Activated T-cell treated with anti-CD3 and anti-CD28 coated beads for 24 hours (primary cell): ENCODE results near the gene SLC9A3.

Experiments
- DNase-seq: peaks from one replicate; pipeline ENCODE4 v3.0.0-alpha.2; 2020; ENCODE audit warnings: low read depth

SLC9A3 gene

DNA sequence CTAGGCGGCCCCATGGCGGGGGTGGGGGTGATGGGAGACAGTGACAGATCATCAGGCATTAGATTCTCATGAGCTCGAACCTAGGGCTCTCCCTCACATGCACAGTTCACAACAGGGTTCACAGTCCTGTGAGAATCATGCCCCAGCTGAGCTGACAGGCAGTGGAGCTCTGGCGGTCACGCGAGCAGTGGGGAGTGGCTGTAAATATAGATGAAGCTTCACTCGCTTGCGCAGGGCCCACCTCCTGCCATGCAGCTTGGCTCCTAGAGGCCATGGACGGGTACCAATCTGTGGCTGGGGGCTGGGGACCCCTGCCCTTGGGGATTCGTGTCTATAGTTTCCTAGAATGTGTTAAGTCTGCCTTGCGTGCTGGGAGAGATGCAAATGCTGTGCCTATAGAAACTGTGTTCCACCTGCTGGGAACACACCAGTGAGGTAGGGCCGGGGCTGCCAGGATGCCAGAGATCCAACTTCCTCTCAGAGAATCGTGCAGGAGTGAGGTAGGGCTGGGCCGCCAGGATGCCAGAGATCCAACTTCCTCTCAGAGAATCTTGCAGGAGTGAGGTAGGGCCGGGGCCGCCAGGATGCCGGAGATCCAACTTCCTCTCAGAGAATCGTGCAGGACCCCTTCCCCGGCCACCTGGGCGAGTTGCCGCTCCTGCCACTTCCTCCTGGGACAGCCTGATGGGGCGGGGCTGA, 95.3 kb downstream of the SLC9A3 start:
- DNase-seq = no peak

DNA sequence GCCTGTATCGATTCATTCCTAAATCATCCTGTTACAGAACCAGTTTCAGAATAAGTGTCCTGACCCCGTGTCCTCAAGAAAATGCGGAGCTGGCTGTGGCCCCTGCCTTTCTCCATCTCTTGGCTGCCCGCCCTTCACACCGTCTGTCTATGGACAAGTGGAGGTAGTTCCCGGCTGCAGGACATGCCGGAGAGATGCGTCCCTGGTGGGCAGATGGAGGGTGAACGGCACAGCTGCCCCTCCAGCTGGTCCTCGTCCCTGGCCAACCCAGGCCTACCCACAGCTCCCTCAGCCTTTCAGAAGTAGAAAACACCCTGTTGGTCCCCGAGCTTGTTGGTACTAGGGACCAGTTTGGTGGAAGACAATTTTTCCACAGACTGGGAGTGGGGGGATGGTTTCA, 96.0 kb downstream of the SLC9A3 start:
- no peak for DNase-seq

DNA sequence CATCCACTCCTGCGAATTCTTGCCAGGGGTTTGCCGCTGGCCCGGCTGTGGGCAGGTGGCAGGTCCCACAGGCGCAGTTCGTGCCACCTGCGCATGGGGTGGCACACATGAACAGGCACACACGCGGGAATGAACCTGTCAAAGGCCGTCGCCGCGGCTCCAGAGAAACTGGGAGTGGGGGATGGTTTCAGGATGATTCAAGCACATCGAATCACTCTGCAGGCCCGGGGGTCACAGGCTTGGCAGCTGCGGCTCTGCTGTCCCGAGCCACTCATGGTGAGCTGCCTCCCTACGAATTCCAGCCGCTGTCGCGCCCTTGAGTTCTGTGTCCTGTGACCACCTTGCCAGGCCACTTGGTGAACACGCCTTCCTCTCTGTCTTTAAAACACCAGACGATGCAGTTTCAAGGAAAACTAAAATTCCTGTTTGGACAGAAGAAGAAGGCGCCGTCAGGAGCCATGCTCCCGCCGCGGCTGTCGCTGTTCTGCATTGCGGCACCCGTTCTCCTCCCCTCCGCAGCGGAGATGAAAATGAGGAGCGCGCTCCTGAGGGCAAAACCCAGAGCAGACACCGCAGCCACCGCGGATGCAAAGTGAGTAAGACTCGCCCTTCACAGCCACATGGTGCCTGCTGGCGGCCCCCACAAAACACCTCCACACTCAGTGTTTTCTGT, 96.7 kb downstream of the SLC9A3 start:
- no peak for DNase-seq

DNA sequence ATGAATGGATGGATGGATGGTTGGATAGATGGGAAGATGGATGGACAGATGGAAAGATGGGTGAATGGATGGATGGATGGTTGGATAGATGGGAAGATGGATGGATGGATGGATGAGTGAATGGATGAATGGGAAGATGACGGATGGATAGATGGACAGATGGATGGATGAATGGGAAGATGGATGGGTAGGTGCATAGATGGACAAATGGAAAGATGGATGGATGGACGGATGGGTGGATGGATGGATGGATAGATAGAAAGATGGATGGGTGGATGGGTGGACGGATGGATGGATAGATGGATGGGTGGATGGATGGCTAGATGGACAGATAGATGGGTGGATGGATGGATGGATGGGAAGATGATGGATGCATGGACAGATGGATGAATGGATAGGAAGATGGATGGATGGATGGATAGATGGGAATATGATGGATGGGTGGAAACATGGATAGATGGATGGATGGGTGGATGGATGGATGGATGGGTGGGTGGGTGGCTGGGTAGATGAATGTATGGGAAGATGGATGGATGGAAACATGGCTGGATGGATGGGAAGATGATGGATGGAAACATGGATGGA, 97.8 kb downstream of the SLC9A3 start:
- no peak for DNase-seq

DNA sequence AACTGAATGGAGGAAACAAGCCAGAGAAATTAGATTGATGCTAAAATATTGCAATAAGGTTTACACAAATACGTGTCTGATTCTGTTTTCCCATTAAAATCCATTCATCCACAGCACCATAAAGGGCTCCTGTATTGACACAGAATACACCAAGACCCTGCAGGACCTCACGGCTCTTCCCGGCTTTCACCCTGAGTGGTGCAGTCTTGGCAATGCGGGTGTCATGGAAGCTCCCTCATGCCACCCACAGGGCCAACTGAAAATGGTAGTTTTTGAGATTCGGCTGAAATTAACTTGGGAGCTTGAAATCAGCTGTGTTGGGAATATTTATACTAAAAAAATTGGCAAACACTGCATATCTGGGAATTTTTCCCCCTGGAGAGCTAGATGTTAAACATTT, 98.5 kb downstream of the SLC9A3 start:
- DNase-seq = no peak

DNA sequence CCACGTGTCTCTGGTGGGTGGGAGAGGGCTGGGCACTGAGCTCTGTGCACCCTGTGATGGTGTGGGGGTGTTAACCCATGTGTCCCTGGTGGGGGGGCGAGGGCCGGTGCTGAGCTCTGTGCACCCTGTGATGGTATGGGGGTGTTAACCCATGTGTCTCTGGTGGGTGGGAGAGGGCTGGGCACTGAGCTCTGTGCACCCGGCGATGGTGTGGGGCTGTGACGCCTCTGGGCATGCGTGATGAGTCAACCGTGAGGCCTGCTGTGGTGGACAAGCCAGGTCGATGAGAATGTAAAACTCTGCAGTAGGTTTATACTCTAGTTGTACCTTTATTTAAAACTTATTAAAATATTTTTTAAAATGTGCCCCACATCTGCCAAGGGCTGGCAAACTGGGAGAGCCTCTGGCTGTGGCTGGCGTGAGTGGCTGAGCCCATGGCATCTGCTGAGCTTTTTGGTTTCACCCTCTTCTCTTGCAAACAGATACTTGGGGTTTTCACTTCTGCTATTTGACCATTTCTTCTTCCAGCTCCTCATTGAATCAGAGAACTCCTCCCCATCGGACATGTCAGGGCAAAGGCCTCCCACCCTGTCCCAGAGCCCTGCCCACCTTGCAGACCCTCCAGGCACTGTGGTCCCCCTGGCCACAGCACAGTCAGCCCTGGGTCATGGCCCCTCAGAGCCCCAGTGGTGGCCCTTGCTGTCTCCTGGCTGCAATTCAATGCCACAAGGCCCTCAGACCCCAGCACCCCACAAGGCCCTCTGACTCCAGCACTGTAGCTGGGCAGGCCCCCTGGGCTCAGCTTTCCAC, 99.7 kb downstream of the SLC9A3 start:
- DNase-seq = no peak

DNA sequence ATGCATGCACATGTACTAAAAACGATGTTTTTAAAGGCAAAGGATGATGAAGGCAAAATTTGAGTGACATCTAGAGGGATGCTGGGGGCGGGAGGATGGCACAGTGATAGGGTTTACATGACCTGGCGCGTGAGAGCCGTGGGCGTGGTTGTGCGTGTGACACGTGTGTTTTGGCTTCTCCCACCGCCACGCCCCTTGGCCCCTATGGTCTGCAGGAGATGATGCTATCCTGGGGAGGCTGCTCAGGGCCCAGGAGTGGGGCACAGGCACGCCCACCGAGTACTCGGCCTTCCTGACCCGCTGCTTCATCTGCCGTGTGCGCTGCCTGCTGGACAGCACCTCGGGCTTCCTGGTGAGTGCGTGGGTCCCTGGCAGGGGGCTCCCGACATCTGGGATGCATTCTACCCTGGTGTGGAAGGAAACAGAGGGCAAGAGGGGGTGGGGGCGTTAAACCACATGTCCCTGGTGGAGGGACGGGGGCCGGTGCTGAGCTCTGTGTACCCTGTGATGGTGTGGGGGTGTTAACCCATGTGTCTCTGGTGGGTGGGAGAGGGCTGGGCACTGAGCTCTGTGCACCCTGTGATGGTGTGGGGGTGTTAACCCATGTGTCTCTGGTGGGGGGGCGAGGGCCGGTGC, 100.5 kb downstream of the SLC9A3 start:
- no peak for DNase-seq

DNA sequence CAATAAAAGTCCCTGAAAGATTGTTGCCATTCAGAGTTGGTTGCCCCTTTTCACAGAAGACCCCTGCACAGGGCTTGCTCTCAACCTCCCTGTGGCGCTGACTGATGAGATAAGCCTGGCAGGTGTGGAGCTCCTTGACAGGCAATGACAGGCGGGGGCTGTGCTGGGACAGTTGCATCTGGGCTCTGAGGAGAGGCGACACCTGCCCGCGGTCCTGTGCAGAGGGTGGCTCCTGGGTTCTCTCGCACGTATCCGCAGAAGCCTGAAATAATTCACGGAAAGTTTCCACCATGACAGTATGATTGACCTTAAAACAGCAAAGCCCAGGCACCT, 101.0 kb downstream of the SLC9A3 start:
- DNase-seq = no peak

DNA sequence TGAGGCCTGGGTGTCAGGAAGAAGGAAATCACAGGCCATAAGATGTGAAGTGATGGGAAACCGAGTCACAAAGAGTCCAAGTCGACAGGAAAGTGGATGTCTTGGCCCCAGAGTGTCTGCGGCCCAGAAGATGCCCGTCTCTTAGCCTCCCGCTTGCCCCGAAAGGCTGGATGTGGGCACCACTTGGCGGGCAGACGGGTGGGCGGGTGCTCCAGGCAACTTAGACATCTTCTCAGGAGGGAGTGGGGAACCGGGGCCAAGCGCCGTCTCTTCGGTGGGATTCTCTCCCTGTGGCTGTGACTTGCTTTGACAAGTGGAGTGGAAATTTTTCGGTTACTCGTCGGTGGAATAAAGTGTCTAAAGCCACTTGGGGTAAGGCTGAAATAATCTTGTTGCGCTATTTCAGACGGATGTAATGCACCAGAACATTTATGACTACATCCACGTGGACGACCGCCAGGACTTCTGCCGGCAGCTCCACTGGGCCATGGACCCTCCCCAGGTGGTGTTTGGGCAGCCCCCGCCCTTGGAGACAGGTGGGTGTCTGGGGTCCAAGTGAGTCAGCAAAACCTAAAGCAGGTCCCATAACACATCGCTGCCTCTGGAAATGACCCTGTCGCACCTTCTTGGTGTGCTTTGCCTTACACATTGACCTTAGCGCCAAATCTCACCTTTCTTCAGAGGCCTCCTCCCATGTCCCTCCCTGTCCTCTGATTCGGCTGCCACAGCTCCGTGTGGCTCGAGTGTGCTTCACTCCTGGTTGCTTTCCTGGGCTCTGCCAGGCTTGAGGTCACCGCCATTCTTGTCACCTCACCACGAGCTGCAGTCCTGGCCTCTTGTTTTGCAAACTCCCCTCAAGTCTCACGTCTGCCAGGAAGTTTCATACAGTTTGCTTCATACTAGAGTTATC, 101.7 kb downstream of the SLC9A3 start:
- DNase-seq = no peak

DNA sequence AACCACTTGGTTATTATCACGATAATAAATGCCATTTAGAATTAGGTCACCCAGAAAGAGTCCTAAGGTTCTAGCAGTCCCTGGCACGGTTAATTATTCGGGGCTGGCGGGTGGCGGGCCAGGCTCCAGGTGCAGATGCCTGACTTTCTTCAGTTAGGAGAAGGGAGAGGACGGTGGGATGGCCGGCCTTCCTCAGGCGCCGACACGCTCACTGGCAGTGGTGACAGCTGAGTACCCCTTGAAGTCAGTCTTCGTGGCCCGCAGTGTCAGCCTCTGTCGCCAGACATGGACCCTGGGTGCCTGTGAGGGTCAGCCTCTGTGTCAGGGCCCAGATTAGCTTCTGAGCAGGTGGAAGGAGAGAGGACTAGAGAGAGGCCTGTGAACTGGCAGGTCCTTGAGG, 102.3 kb downstream of the SLC9A3 start:
- no peak for DNase-seq

DNA sequence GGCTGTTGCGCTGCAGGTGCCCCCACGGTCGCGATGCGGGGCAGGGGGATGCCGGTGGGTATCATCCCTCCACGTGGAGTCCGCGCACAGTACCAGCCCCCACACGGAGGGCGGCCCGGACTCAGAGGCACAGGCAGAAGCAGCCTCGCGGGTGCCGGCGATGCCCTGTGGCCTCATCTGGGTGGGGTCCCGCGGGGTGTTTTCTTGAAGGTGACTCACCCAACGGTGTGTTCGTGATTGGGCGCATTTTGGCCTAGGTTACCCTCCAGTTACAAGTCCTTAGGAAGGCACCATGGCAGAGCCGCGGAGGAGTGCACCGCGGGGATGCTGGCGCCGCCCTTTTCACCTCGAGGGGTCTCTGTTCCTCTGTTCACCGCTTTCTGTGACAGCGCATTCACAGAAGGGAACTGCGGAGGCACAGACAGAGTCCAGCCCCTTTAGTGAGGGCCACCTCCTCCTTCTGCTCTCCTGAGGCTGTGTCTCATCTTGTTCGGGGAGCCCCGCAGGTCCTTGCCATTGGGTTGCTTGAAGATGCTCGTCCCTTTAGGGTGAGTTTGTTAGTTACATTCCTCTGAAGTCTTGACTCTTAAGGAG, 102.9 kb downstream of the SLC9A3 start:
- DNase-seq = no peak

DNA sequence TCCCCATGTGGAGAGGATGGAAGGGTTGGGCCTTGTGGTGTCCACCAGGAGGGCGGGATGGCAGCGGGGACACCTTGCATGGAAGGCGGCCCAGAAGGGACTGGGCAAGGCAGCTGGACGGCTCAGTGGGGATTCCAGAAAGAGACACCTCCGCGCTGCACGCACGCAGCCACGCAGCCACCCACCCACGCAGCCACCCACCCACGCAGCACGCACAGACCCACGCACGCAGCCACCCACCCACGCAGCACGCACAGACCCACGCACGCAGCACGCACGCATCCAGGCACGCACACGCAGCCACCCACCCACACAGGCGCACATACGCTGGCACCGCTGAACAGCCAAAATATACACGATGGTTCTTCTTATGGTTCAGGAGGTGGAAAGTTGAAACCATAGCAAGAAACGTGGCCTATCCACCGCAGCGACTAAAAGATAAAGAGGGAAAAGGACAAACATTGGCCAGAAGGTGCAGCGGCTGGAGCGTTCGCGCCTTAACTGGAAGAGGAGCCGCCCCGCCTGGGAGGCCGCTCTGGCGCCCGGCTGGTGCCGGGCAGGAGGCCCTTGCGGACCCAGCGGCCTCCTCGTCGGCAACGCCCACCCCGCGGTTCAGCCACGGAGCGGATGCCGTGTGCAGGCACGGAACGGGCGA, 103.5 kb downstream of the SLC9A3 start:
- no peak for DNase-seq
